HL-60/S4 treated with phorbol 12-myristate 13-acetate at 8.2 ng/mL for 4 days and 3 days (cell line): ENCODE results near the gene UACA.
"Not testable (repeated sequence)": the region's sequence is repeated elsewhere in the genome, so short reads cannot be mapped to it uniquely, and the experiment has no call there.

Experiments
- in situ Hi-C: fragments of 300-500 bp; cut with MboI; formaldehyde crosslinking; loops from 2 replicates; pipeline ENCODE4 v1.15.0; 2022; ENCODE audit warnings: low sequenced_read_pairs

UACA gene

DNA sequence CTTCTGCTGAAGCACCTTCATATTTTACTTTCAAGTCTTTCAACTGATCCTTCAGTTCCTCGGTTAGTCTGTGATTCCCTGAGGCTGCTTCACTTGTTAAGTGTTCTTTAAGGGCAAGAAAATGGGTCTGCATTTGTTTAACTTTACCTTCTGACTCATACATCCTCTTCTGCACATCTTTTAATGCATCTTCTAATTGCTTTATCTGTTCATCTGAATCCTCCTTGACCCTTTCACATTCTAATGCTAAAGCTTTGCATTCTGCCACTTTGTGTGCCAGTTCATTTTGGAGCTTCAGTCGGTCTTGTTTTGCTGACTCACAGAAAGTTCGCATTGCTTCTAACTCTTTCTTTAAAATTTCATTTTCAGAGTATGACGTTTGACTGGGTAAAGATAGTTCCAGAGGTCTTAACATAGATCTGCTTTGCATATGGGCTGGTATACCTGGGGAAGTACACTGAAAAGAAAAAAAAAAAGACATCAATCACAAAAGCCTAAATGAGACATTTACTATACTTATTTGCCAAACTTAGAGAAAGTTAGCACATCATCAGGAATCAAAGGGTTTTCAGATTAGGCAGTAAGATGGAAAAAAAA lies 94.3 kb downstream of the UACA start:
- in situ Hi-C loops = no loop called here

GRCh38 chr15:70665599-70665998 lies 97.8 kb downstream of the UACA start:
- in situ Hi-C loops = no loop called here

DNA sequence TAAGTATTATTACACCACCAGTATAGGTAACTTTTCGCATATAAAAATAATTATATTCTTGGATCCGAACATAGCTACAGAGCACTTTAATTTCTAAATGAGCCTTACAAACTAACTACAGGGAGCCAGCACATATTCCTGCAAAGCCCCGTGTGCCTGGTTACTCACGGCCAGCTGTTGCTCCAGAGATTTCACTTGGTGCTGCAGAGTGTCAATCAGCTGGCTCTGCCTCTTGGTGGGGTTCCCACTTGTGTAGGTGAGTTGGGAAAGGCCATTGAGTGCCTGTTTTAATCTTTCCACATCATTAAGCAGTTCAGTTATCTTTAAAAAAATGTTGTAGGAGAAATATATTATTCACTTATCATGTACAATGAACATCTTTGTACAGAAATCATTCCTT lies 98.9 kb downstream of the UACA start:
- in situ Hi-C loops = no loop called here

DNA sequence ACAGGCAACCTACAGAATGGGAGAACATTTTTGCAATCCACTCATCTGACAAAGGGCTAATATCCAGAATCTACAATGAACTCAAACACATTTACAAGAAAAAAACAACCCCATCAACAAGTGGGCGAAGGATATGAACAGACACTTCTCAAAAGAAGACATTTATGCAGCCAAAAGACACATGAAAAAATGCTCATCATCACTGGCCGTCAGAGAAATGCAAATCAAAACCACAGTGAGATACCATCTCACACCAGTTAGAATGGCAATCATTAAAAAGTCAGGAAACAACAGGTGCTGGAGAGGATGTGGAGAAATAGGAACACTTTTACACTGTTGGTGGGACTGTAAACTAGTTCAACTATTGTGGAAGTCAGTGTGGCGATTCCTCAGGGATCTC lies 100.3 kb downstream of the UACA start:
- in situ Hi-C loops = not testable (repeated sequence)

DNA sequence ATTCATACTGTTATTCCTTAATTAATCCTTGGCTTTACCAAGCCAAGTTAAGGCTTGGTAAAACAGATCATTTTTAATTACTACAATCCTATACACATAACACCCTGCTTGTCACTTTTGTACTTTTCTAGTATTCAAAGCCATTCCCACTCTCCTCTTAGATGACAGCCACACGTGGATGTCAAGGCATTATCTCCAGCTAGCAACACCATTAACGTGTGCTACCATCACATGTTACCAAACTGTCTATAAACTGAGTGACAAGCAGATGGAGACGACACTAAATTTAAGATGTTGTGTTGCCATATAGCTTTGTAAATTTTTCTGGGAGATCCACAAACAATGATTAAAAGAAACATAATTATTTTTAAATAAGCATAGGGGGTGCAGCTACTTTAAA lies 103.7 kb downstream of the UACA start:
- in situ Hi-C loops = no loop called here

DNA sequence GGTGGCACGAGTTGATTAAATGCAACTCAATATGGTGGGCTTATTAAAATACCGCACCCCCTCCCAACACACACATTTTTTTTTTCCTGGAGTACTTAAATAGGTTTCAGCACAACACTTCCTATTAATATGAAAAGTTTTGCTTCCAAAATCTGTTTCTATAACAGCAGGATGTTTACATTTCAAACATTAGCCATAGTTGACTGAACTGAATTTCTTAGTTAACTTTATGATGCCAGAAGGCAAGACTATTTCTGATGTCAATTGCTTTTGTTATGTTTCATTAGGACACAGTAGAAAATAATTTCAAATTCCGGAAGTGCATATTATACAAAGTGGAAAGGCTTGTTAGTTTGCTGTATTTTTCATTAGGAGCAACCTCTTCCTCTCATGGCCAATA lies 104.7 kb downstream of the UACA start:
- in situ Hi-C loops = no loop called here

- in situ Hi-C loops = no loop called here
These were observed 109.9 kb downstream of the UACA start for GRCh38 chr15:70653426-70653825.

DNA sequence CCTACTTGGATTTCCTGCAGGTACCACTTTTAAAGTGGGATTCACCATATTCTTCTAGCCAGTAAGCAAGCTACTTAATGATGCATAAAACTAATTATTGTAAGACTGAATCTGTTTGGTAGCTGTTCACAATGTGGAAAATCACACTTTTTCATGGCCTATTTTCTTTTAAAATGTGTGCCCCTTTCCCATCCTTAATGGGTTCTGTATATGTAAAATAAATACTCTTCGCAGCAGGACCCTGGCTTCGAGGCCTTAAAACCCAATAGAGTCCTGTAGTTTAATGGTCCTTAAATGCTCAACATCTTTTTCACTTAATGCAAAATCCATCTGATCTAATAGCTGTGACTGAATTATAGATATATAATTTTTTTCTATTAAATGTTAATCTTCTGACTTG lies 111.0 kb downstream of the UACA start:
- in situ Hi-C loops = no loop called here

DNA sequence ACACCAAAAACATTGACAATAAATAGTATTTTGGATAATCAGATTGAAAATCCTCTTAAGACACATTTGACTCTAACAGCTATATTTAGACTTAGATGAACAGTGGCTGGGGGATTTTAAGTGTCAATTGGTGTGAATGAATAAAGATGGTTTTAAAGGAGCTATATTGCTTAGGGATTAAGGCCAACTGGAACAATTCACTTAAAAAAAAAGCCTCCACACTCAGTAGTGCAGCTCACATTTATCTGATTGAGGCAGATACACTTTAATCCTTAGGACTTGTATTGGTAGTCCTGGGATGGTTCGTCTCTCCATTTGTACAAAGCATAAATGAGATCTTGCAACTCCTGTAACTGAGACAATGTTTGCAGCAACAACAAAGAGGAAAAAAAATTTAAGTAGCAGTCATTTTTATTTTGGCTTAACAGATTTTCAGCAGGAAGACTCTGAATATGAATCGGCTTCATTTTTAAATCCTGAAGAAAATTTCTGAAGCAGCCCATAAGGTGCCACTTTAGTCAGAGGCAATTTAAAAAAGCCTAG lies 112.0 kb downstream of the UACA start:
- in situ Hi-C loops = no loop called here

GRCh38 chr15:70650567-70651302 lies 112.6 kb downstream of the UACA start:
- in situ Hi-C loops = no loop called here

DNA sequence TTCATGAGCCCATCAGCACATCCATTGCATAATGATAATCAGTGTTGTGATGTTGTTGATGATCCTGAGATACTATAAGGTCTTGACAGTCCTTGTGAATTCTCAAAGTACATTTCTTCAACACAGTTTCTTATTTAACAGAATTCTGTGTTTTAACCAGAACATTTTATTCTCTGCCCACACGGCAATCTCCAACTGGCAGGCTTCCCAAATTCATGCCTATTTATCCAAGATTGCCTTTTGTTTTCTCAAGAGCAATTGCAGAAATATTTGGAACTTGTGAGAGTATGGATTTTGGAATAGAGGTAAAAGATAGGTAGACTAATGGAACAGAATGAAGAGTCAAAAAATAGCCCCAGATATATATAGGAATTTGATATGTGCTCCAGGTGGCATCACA lies 116.0 kb downstream of the UACA start:
- in situ Hi-C loops = no loop called here

GRCh38 chr15:70646169-70646568 lies 117.2 kb downstream of the UACA start:
- in situ Hi-C loops = no loop called here

- in situ Hi-C loops = no loop called here
These were observed 119.6 kb downstream of the UACA start for GRCh38 chr15:70643783-70644125.

DNA sequence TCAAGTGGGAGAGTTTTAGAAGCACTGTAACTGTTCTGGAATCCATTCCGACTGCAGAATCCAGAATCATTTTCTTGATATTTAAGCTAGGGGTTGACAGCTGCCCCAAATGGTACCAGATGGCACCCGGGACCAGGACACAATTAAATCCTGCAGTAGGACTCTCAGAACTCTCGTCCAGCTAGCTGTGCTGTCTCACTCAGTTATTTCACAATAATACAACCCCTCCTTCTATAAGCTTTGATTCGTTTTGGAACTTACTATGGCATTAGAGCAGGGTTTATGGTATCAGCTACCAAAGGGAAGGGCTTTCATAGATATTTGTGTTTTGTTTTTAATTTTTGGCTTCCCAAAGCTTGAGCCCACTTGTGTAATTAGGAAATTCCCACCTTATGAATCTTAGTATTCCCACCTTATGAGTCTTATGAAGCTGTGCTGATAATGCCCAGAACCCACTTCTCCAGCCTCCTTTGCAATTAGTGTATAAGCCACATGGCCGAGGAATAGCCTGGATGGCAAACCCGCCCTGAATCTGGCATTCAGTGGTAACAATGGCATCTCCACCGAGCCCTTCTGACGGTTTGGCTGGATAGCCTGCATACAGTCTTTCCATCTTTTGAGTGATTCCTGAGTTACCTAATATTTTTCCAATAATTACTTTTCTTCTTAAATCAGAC lies 120.1 kb downstream of the UACA start:
- in situ Hi-C loops = no loop called here

- in situ Hi-C loops = no loop called here
These were observed 126.7 kb downstream of the UACA start for GRCh38 chr15:70636540-70637165.

DNA sequence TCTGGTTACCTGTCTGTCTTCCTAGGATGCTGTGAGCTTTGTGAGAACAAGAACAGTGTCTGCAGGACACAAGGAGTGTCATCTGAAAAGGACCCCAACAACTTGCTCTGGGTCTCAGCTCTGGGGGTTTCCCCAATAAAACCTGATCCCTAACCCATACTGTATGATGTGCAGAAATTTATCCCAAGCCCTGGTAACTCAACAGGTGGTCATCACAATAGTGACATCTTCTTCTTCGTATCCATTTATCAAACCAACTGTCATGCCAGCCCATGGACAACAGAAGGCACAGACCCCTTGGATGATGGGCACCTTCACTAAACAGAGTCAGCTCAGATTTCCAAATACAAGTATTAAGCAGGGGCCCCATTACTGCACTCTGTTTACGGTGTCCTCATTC lies 127.5 kb downstream of the UACA start:
- in situ Hi-C loops = no loop called here

GRCh38 chr15:70633991-70634390 lies 129.4 kb downstream of the UACA start:
- in situ Hi-C loops = no loop called here

GRCh38 chr15:70633103-70633831 lies 130.1 kb downstream of the UACA start:
- in situ Hi-C loops = no loop called here

DNA sequence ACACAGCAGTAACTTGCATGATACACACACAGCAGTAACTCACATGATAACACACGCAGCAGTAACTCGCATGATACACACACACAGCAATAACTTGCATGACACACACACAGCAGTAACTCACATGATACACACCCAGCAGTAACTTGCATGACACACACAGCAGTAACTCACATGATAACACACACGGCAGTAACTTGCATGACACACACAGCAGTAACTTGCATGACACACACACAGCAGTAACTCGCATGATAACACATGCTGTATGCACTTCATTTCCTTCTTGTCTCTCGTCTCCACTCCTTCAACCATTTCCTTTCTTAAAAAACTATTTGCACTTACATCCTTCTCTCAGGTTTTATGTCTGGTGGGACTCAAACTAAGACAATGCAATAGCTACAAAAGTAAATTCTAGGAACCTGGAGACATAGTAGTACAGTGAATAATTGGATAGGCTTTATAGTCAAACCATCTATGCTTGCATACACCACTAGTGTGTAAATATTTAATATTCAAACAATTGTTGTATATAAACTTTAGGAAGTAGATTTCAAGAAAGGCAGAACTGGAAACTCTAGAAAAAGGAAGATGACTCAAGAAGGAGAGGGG lies 130.8 kb downstream of the UACA start:
- in situ Hi-C loops = no loop called here

- in situ Hi-C loops = no loop called here
These were observed 131.3 kb downstream of the UACA start for GRCh38 chr15:70632079-70632478.
